ENCODE results near the gene IKZF5.
A peak's percentile ranks its signal among the peaks of the same experiment; 100 is the strongest.

IKZF5 gene

GRCh38 chr10:122974543-122975064 is 34.0 kb downstream of the IKZF5 start:
- no peak for DNase-seq

- peak; percentile 47 for DNase-seq
Observed at GRCh38 chr10:122974023-122974422, 34.6 kb downstream of the IKZF5 start.

- DNase-seq: no peak
Observed at GRCh38 chr10:122968698-122969097, 39.9 kb downstream of the IKZF5 start.

DNA sequence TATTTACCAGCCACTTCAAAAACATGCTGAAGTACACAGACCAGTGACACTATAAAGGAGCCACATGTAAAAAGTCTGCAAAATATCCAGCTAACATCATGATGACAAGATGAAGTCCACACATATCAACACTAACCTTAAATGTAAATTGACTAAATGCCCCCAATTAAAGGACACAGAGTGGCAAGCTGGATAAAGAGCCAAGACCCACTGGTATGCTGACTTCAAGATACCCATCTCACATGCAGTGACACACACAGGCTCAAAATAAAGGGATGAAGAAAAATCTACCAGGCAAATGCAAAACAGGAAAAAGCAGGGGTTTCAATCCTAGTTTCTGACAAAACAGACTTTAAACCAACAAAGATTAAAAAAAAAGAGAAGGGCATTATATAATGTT is 41.7 kb downstream of the IKZF5 start:
- DNase-seq: no peak

- DNase-seq: peak; percentile 12
Observed at GRCh38 chr10:122962405-122962804, 46.2 kb downstream of the IKZF5 start.

DNA sequence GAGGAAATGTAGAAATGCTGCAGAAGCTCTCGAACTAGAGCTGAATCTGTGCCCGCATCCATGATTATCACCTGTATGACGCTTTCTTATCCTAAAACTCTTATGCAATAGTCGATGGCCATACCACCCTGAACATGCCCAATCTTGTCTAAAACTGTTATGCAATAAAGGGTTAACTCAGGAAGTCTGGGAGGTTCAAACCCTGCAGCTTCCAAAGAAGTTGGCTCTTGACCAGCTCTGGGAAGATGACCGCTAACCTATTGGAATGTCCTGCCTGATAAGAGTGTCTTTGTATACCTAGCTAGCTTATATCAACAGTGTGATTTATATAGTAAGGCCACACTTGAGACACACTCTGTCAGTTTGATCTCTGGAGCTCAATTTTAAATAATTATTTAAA is 51.1 kb downstream of the IKZF5 start:
- no peak for DNase-seq

DNA sequence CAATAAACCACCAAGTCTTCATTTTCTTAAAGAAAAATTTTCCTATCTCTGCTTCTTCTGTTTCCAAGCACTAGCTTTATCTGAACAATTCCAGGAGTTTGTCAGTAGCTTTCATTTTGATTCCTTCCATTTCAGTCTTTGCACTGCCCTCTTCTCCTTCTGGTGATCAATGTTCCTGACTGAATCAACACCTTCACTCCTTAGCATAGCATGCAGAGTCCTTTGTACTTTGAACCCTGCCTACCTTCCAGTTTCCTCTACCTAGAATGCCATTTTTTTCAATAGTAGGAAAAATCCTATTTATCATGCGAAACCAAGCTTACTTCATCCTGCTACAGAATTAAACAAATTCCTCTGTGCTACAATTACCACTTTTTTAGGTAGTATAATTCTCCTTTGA is 52.7 kb downstream of the IKZF5 start:
- DNase-seq: no peak

DNA sequence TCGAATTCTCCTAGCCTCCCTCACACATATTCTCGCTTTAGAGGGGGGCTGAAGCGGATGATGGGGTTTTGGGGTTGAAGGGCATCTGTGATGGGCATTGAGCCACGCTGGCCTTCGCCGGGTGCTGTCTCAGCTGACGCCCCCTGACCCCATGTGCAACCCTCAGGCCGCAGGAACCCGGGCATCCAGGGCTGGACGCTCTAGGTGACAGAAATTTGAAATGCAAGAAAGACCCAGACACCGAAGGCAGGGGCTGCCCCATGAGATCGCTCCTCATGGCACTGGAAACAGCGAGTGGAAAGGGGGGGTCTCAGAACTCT is 53.9 kb downstream of the IKZF5 start:
- DNase-seq: no peak

GRCh38 chr10:122953902-122954730 is 54.5 kb downstream of the IKZF5 start, which contains the start of gene C10orf88:
Gene C10orf88, minus strand, starts transcription at chr10:122954227. Its CDS starts 49 bp downstream, at chr10:122954178.
- DNase-seq: peak; percentile 99

- no peak for DNase-seq
Observed at GRCh38 chr10:122949296-122949695, 59.3 kb downstream of the IKZF5 start.
